GM12874 (cell line): Measurements from ENCODE around the gene GRIK3.

Source experiments
- CTCF ChIP-seq: IDR thresholded peaks from 2 replicates; pipeline ENCODE4 v1.5.1; 2011; ENCODE audit warnings: low read depth, mild to moderate bottlenecking, control low read depth, low read length, moderate library complexity; ENCODE audit not compliant: insufficient read depth

The GRIK3 gene

GRCh38 chr1:36925251-36925650 is 109.1 kb downstream of the GRIK3 start:
- TF ChIP-seq CTCF, result no peak

DNA sequence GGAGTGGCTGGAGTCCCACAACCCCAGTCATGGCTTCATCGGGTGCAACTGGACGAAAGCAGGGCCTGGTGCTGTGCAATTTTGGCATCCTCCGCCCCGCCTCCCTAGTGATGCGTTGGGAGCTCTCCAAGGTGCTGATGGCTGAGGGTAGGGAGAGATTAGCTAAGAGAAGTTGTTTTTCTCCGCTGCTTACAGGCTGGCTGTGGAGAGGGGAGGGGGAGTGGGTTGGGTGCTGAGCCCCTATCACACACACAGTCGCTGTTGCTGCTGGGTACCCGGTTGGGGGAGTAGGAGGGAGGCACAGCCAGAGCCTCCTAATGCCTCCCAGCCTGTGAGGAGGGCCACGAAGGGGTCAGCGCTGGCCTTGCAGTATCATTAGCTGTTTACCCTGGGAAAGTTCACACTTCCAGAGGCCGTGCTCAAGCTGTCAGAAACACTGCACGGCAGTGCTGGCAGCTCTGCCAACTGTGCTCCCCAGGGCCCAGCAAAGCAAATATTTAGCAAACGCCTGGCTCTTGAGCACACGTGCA is 110.0 kb downstream of the GRIK3 start:
- TF ChIP-seq CTCF, result no peak

- TF ChIP-seq CTCF, result no peak
These were observed 111.5 kb downstream of the GRIK3 start for GRCh38 chr1:36922593-36923426.

- TF ChIP-seq CTCF, result no peak
These were observed 112.2 kb downstream of the GRIK3 start for GRCh38 chr1:36922071-36922470.

DNA sequence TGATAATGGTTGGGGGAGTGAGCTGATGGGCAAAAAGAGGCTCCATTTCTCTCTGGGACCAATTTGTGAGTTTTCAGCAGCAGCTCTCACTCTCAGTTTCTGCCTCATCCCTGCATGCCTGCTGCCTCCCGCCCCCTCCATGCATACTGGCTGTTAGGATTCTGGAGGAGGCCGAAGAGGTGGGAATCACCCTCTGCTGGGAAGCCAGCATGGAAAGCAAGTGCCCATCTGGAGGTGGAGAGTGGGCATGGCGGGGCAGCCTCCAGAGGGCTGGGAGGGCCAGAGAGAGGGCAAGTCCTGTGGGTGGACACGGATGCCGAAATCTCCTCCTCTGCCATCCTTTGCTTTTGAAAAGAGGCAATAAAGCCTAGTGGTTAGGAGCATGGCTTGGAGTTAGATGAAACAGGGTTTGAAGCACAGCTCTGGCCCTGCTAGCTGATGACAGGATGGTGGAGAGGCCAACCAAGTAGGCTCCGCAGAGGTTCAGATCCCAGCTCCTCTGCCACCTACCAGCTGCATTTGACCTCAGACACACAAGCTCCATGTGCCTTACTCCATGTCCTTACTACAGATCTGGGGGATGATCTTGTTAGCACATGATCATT is 113.4 kb downstream of the GRIK3 start:
- no peak for TF ChIP-seq CTCF

GRCh38 chr1:36920371-36920770 is 113.9 kb downstream of the GRIK3 start:
- no peak for TF ChIP-seq CTCF

- no peak for TF ChIP-seq CTCF
These were observed 114.7 kb downstream of the GRIK3 start for GRCh38 chr1:36919491-36920145.
